ENCODE measurements around the gene ENPP6.

ENPP6 gene

GRCh38 chr4:184247421-184247820 lies 29.7 kb upstream of the ENPP6 start:
- no peak for TF ChIP-seq RBAK (tag by site-specific recombination; IDR thresholded peaks at IDR 0.05)
- TF ChIP-seq ZNF426 (tag by site-specific recombination; IDR thresholded peaks at IDR 0.05) = no peak
- no peak for TF ChIP-seq BCL6B (tag by site-specific recombination; IDR thresholded peaks at IDR 0.05)
- TF ChIP-seq ZNF335 (tag by site-specific recombination; conservative IDR thresholded peaks at IDR 0.05) = no peak
- TF ChIP-seq ZNF112 (tag by site-specific recombination; IDR thresholded peaks at IDR 0.05) = no peak
- no peak for TF ChIP-seq ZNF394 (tag by site-specific recombination; IDR thresholded peaks at IDR 0.05; ENCODE audit: borderline replicate concordance)
- no peak for TF ChIP-seq ZNF664 (tag by site-specific recombination; IDR thresholded peaks at IDR 0.05)
- no peak for TF ChIP-seq ZNF391 (tag by site-specific recombination; IDR thresholded peaks at IDR 0.05; ENCODE audit: borderline replicate concordance, low read depth)
- TF ChIP-seq ZNF133 (tag by site-specific recombination; IDR thresholded peaks at IDR 0.05) = no peak
- no peak for TF ChIP-seq ZFP37 (tag by site-specific recombination; IDR thresholded peaks at IDR 0.05)
- no peak for TF ChIP-seq ZSCAN4 (tag by site-specific recombination; IDR thresholded peaks at IDR 0.05)
- no peak for TF ChIP-seq ZNF19 (tag by site-specific recombination; IDR thresholded peaks at IDR 0.05; ENCODE audit: low read depth)
- TF ChIP-seq ZNF837 (tag by site-specific recombination; IDR thresholded peaks at IDR 0.05) = no peak
- TF ChIP-seq ZNF132 (tag by site-specific recombination; IDR thresholded peaks at IDR 0.05; ENCODE audit: borderline replicate concordance) = no peak
- no peak for TF ChIP-seq ZNF398 (tag by site-specific recombination; IDR thresholded peaks at IDR 0.05)
- Histone ChIP-seq H3K4me1 (ENCODE audit: control insufficient read depth, insufficient read depth, low read length) (no peaks in the 10 kb centered on the region), H3K4me3 (ENCODE audit: low read depth, low read length) (no peak overlapping the region), H3K27ac (ENCODE audit: extremely low read depth, low read depth, low read length) (no peak overlapping the region), H3K9me3 (ENCODE audit: control insufficient read depth, insufficient read depth, low read depth, low read length) (no peaks in the 10 kb centered on the region), H3K36me3 (ENCODE audit: control insufficient read depth in 2 of 2, insufficient read depth in 1 of 2, low read length in 2 of 2) (no peaks in the 10 kb centered on the region)
- POLR2A ChIA-PET = no interaction called here
- CTCF ChIA-PET = interaction anchor here (0.6 to 1.2 kb wide), 7 partner anchors 17 to 1067 kb away, joined by 3 to 4 read pairs (median 3); no protein-coding TSS in a partner anchor

- Histone ChIP-seq H3K27ac (ENCODE audit: extremely low read depth, low read depth, low read length) (no peak overlapping the region), H3K36me3 (ENCODE audit: control insufficient read depth in 2 of 2, insufficient read depth in 1 of 2, low read length in 2 of 2) (no peaks in the 10 kb centered on the region), H3K4me3 (ENCODE audit: low read depth, low read length) (no peak overlapping the region), H3K4me1 (ENCODE audit: control insufficient read depth, insufficient read depth, low read length) (no peaks in the 10 kb centered on the region), H3K9me3 (ENCODE audit: control insufficient read depth, insufficient read depth, low read depth, low read length) (no peaks in the 10 kb centered on the region)
- TF ChIP-seq ZNF623 (tag by site-specific recombination; IDR thresholded peaks at IDR 0.05) (no peak), ZNF16 (tag by site-specific recombination; IDR thresholded peaks at IDR 0.05; ENCODE audit: low read depth) (no peak), ZNF239 (tag by site-specific recombination; IDR thresholded peaks at IDR 0.05) (no peak), ZNF132 (tag by site-specific recombination; IDR thresholded peaks at IDR 0.05; ENCODE audit: borderline replicate concordance) (no peak), ZNF677 (tag by site-specific recombination; IDR thresholded peaks at IDR 0.05) (no peak), ZNF223 (tag by site-specific recombination; IDR thresholded peaks at IDR 0.05) (no peak), GLIS1 (tag by site-specific recombination; IDR thresholded peaks at IDR 0.05) (no peak)
- ChIA-PET POLR2A (no interaction called here), CTCF (interaction anchor here (0.7 kb wide), 1 partner anchor 29 kb away, joined by 9 read pairs; no protein-coding TSS in a partner anchor)
Observed at GRCh38 chr4:184246426-184246825, 28.8 kb upstream of the ENPP6 start.

Measured in HEK293 (cell line).